NCI-H226 (cell line): ENCODE data around the gene GOSR2.
"Not testable (repeated sequence)": the region's sequence is repeated elsewhere in the genome, so short reads cannot be mapped to it uniquely, and the experiment has no call there.

Experiments used
- DNase-seq: peaks from one replicate; pipeline ENCODE4 v3.0.0-alpha.2; 2015

Gene GOSR2

DNA sequence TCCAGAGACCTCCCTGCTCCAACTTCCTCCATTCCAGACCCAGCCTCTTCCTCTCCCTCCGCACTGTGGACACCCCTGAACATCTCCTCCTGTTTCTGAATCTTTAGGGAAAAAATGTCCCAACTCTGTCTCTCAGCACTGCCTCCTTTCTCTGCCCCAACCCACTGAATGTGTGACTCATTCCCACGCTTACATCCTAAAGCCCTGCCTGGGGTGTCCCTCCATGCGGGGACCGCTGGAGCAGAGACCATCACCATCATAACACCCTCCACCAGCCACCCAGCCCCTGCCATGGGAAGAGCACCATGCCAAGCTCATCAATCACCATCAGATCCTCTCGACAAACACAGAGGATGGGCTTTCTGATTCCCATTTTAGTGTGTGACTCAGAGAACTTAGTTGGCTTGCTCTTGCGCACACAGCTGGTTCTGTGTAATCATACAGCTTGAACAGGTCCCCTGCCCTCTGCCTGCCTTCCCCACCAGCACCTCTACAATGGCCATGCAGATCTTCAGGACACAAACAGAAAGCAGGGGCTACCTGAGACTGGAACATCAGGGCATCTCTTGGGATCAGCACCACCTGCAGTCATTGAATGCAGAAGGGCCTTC, 45.4 kb downstream of the GOSR2 start:
- no peak for DNase-seq

DNA sequence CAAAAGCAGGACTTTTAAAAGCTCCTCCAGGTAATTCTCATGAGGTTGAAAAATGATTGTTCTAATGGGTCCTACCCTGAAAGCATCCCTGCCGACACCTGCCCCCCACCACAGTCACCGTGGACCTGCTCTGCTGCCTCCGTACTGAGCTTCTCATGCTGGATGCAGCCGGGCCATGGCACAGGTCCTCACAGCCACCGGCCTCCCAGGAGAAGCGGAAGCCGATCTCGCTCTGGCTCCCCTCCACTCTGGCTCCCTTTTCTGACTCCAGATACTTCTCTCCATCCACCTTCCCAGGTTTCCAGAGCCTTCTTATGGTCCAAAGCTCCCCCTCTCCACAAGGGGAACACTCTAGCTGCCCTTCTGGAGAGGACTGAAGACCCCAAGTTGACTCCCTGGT, 45.9 kb downstream of the GOSR2 start:
- no peak for DNase-seq

DNA sequence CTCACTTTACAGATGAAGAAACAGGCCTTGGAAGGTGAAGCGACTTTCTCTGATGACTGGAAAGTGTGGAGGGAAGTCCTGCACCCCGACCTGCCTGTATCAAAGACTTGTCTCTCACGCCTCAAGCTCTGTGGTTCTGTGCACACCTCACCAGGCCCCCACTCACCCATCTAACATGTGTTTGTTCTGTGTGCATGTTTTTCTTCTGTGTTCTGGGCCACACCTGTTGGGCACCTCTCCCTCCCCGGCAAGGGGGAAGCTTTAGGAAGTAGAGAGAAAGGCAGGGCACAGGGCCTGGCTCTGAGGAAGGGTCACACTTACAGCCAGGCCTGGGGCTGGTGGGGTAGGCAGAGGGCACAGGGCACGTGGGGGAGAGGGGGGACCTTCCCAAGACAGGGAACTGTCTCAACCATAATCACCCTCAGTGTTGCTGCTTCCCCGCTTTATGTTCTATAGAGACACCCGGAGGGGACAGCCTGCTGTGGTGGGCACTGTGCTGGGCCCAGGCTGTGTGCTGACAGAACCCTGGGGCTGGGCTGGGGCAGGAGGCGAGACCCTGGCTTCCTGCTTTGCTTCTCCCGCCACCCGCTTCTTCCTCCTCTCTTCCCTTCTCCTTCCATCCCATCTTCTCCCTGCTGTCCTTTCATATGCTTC, 48.8 kb downstream of the GOSR2 start:
- no peak for DNase-seq

DNA sequence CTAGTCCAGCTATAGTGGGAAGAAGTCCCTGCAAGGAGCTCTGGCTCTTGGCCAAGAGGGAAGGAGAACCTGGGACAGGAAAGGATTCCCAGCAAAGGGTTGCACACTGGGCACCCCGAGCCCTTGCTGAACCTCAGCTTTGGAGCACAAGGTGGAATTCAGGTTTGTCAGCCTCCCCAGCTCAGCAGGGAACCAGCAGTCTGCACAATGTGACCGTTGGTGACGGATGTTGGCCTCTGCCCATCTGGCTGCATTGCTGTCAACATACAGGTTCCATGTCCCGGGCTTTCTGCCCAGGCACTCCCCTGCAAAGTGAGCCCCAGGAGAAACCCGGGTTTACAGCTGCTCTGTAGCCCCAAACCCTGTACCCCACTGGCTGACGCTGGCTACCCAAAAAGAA, 49.4 kb downstream of the GOSR2 start:
- no peak for DNase-seq

DNA sequence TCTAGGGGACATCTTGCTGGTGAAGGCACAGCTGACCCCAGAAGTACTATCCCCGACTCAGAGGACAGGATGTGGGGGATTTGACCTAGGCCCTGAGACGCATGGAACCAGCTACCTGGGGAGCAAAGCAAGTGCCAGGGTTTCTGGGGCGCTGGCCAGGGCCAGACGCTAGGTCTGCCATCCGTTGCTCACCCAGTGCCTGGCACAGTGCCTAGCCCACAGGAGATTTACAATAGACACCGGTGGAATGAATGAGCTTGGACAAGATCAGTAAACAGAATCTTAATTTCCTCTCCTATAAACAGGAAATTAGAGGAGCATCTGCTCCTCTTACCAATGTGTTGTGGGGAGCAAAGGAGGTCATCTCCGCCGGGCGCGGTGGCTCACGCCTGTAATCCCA, 51.1 kb downstream of the GOSR2 start:
- DNase-seq = no peak

DNA sequence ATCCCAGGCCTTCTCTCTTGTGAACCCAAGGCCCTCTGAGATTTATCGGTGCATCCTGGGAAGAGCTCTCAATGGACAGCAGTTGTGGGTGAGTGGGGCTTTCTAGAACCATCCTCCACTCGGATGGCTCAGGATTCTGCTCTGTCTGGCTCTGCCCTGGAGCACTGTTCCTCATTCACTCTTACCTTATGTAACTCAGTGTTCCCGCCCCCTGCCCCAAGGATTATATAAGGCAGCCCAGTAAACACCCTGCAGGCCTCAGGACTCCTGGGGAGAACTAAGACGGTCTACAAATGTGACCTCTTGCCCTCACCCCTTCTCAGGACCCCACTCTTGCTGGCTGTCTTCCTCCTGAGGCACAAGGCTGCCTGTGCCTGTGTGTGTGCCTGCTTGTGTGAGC, 52.3 kb downstream of the GOSR2 start:
- no peak for DNase-seq

DNA sequence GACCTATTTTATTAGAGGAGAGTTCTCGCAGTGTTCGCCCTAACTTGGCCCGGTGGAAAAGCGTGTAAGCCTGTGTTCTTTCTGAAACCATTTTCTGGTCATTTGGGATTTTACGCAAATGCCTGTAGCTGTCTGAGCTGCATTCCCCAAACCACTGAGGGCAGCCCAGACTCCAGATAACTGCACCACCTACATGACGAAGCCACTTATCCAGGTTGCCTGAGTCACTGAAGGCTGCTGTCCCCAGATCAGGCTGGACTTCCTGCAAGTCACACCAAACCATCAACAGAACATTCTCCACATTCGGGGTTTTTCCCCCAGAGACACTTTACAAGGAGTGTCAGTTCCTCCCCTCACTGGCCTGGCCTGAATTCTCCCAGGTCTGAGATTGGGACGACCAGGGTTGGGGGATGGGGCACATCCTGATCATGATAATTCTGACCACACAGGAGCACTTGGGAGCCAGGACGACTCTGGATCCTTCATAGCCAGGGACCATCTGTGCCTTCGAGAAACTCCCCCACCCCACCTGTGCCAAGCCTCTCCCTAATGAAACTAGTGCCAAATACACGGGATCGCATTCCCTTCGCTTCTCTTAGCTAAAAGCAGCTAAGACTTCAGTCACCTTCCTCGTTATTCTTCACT, 53.8 kb downstream of the GOSR2 start:
- no peak for DNase-seq

DNA sequence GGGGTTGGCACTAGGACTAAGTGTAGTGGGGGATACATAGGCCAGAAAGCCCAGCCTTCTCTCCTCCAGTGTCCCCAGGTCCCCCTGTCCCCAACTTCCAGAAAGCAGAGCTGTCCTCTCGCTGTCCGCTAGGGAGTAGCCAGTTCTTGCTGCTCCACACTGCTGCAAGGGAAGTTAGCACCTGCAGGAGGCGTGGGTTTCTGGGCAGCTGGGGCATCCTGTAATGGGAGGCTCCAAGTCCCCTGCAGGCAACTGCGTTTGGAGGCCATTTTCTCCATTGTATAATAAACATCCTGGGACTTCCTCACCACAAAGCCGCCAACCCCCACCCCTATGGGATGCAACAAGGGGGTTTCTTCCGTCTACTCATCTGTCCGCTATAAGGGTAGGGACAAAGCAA, 54.4 kb downstream of the GOSR2 start:
- no peak for DNase-seq

DNA sequence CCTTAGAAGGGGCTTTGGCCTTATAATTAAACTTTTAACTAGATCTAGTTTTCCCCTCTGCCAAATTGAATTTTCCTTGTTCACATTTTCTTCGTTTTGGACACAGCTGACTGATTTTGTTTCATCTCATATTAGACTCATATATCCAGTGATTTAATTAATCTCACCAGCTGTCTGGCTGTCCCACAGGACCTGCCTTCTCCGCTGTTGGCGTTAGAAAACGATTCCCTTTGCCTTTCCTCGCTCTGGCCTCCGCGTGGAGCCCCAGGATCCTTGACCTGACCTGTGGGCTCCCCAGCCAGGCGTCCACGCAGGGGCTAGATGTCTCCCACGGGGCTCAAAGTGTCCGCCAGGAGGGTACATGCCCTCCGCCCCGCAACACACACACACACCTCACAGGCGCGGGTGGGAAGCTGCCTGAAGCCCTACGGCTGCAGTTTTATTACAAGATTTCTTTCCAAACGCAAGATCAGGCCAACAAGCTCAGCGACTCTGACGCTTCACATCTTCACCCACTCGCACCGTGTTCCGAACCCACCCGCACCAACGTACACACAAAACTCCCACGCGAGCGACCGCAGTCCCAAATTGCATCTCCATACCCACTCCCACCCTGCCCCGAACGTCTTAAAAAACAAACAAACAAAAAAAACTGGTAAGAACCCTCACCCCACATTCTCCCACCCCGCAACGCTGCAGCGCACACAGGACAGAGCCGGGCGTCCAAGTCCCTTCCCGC, 55.0 kb downstream of the GOSR2 start:
- no peak for DNase-seq

DNA sequence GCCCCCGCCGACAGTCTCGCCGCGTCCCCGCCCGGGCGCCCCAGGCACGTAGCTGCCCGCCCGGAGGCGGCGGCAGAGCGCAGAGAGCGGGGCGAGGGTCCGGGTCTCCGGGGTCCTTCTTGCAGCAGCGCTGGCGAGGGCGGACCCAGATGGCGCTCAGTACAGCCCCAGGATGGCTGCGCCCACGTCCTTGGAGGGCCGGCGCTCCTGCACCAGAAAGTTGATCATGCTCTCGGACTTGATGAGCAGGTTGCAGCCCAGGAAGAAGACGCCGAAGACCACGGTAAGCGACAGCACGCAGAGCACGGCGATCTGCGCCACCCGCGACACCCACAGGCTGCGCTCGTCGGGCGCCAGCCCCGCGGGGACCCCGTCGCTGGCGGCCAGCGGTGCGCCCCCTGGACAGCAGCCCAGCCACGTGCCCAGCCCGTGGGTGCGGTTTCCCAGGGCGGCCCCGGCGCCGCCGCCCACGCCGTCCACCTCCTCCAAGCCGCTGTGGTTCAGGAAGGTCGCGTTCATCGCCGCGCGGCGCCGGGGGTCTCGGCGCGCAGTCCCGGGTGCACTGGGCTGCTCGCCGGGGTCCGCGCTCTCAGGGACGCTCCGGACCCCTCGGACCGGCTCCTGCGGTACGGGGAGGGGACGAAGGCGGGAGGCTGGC, 55.7 kb downstream of the GOSR2 start:
- no peak for DNase-seq

DNA sequence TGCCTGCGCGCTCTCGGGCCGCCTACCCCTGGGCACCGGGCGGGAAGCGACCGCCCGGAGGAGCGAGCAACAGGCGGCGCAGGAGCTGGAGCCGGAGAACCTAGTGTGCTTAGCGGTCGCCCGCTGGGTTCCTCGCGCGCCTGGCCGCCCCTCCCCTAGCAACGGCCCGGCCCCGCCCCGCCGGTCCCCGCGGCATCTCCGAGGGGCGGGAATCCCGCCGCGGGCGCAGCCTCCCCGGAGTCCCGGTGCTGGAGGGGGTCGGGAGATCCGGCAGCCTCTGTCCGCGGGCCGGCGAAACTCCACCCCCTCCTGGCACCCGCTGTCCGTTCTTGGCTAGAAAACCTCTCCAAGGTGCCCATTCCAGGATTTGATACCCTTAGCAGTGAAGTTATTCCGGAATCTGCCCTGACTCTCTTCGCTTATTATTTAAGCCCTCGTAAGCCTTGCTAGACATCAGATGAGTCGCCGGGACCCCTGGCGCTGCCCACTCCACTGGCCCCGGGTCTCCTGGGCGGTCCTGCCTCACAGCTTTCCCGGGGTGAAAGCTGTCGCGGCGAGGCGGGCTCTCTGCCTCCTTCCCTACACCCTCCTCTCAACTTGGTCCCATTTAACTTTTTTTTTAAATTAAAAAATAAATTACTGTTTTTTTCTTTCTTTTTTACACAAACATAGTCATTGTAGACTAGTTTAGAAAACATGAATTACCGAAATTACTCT, 56.3 kb downstream of the GOSR2 start, which contains the start of gene RPRML:
TSS of gene RPRML (minus strand) at position 107 of the 717 bp plus-strand sequence. CDS start 246 bp downstream, outside the sequence.
- peak; percentile 34 for DNase-seq

DNA sequence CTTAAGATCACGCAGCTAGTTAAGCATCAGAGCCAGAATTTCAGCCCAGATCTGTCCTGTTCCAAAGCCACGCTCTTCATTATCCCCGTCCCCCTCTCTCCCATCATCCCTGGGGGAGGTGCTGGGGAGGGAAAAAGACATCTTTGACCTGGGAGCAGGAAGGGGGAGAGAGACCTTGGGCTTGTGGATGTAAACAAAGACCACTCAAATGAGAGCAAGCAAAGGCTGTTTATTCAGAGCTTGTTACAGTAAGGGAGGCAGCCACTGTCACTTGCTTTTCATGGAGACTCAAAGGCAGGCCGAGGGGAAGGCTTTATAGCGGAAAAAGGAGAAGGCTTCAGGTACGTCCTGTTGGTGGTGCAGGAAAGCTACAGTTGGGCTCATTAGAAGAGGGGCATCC, 59.6 kb downstream of the GOSR2 start:
- no peak for DNase-seq

DNA sequence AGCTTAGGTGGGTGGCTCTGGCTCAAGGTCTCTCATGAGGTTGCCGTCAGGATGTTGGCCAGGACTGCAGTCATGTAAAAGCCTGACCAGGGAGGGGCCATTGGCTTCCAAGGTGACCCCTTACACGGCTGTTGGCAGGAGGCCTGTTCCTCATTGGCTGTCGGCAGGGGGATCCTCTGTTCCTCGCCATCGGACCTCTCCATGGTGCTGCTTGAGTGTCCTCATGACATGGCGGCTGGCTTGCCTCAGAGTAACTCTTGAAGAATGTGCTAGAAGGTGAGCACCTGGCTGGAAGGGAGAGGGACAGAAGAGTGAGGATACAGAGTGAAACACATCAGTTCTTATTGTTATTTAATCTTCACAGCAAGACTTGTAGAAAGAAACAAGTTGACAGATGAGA, 60.8 kb downstream of the GOSR2 start:
- DNase-seq = no peak

DNA sequence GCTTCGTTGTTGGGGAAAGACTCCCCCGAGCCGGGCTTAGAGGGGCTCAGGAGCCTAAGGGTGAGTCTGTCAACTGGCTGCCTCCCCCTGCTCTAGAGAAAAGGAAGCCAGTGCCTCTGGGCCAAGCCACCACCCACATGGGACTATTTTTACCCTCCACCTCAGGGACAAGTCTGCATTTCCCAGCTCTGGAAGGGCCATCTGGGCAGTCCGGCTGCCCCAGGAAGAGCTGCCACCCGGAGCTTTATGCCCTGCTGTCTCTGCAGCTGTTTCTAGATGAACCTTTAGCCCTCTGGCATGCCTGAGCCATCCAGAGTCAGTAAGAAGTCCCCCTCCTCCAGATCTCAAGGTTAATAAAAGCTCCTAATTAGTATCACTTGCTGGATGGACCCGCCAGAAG, 61.4 kb downstream of the GOSR2 start:
- DNase-seq = no peak

DNA sequence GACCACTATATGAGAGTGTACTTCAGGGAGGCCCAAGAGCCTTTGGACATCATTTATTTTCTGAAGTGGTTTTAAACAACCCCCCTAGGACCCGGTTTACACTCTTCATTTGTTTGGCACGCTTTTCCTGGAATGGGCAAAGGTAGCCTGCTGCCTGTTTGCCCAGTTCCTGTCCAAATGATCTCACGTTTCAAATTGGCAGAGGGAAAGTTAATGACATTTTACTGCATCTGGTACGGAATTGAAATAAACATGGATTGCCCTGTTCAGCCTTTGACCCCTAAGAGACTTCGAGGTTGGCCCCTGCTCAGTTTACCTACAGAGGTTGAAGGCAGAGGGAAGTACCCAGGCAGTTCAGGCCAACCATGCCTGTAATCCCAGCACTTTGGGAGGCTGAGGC, 61.9 kb downstream of the GOSR2 start:
- DNase-seq = no peak

DNA sequence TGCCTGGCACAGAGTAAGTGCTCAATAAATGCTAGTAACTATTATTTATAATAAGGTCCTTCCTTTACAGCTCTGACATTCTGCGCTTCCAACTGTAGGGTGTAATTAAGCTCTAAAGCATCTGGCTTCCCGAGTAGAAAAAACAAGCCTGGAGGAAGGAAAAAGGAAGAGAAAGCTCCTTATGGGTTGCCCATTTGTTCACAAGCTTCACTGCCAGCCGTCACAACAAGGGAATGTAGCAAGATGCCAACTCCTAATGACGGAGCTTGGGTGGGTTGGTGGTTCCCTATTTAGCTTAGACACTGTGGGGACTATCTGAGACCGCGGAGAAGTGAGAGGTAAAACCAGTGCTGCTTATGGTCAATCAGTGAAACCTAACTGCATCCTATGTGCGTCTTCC, 63.4 kb downstream of the GOSR2 start:
- no peak for DNase-seq

DNA sequence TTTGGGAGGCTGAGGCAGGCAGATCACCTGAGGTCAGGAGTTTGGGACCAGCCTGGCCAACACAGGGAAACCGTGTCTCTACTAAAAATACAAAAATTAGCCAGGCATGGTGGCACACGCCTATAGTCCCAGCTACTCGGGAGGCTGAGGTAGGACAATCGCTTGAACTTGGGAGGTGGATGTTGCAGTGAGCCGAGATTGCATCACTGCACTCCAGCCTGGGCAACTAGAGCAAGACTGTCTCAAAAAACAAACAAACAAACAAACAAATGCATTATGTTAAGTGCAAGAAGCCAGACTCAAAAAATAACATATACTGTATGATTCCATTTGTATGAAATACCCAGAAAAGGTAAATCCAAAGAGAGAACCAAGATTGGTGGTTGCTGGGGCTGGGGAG, 65.0 kb downstream of the GOSR2 start:
- not testable (repeated sequence) for DNase-seq

DNA sequence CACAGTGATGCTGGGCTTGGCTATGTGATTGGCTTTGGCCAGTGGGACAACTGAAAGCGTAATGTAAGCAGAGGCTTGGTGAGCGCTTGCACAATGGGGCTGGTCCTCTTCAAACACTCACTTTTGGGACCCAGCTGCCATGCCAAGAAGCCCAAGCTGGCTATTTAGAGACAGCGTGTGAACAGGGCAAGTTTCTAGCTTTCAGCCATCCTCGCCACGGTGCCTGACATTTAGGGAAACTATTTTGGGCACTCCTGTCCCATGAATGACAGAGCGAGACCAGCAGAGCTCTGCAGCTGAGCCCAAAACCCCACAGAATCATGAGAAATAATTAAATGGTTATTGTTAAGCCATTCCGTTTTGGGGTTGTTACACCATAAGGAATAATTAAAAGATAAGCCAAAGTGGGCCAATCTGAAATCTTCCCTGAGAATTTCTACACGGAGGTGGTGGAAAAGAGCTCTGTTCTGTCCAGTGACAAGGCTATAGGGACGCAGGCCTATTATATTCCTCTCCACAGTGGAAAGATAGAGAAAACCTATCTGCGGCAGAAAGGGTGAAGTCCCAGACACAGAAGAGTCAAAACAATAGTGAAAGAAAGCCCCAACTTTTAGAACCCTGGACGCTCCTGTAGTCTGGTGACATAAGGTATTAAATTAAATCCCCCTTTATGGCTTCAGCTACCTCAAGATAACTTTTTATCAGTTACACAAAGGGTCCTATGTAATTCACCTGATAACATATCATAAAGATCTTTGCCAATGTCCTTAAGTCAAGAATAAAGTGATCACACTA, 66.9 kb downstream of the GOSR2 start:
- no peak for DNase-seq

DNA sequence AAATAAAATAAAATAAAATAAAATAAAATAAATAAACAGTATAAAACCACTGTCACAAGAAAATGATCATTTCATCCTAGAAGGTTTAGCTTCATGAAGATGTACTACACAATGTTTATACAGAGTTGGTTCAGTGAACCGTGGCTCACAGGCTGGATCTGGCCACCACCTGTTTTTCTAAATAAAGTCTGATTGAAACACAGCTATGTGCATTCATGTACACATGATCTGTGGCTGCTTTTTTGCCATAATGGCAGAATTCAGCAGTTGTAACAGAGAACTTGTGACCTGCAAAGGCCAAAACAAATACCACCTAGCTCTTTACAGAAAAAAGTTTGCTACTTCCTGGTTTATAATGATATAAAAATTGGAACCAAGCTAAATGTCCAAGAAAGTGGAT, 68.7 kb downstream of the GOSR2 start:
- no peak for DNase-seq
